Pancreas (tissue), 10 donors: ENCODE measurements around the gene NEDD1. TPM values are rescaled to one million over a fixed set of nuclear protein-coding genes. Genes with fewer than 3 reads are reported as not detected.

Source experiments
- ATAC-seq, 4 donors: fragments of 200-7000 bp; cut with Tn5 transposase; one replicate each; pipeline versions ENCODE4 v1.8.0 to v1.9.1; 2020; ENCODE audit warnings: mild to moderate bottlenecking in 4 of 4, moderate library complexity in 4 of 4
- DNase-seq, 6 donors: peaks; one replicate each; pipeline ENCODE4 v3.0.0-alpha.2; 2020
- FAIRE-seq: peaks from 2 replicates; lab custom pipeline; 2012; peaks lifted over from hg19 to GRCh38; lab: Jason Lieb, UNC
- H3K27ac ChIP-seq, 4 donors: fragments of 200-600 bp; sonication (generic); 1 replicate in 3 of 4; 2 replicates in 1 of 4; pipeline versions ENCODE4 v1.5.0 to v1.8.0; 2020
- H3K27me3 ChIP-seq, 4 donors: fragments of 200-600 bp; one replicate each; pipeline ENCODE4 v1.8.0; 2021
- H3K36me3 ChIP-seq, 3 donors: fragments of 200-600 bp; sonication (generic) in 1 of 3; one replicate each; pipeline versions ENCODE4 v1.5.0 to v1.8.0; 2020 to 2021
- H3K4me1 ChIP-seq, 3 donors: fragments of 200-600 bp; one replicate each; pipeline ENCODE4 v1.8.0; 2021
- H3K4me3 ChIP-seq, 4 donors: fragments of 200-600 bp; sonication (generic) in 2 of 4; one replicate each; pipeline versions ENCODE4 v1.5.0 to v1.8.0; 2020 to 2021
- H3K9me3 ChIP-seq, 4 donors: fragments of 200-600 bp; one replicate each; pipeline ENCODE4 v1.8.0; 2021
- WGBS, 2 donors: extraction: QIAGEN DNeasy Blood & Tissue Kit; methylation state at CpG; one replicate each; pipeline ENCODE4 v1.1.7; 2013; 5-methylcytosine and 5-hydroxymethylcytosine counted together
- intact Hi-C, 3 donors: fragments of 100-400 bp; cut with DNase I; formaldehyde crosslinking; loops; one replicate each; pipeline versions ENCODE4 v1.11.1 to v1.14.2; 2022
- polyA plus RNA-seq, 2 donors: library from polyadenylated mRNA; stranded (reverse); fragments of 200-250 nt; gene quantifications; one replicate each; pipeline ENCODE4 v1.2.3, GENCODE V29; 2013
- total RNA-seq, 6 donors: library from RNA; stranded (reverse); fragmentation: NEBNext Ultra II Directional in 4 of 6; extraction: Animal tissue kit (Norgen Biotek cat#: 25700) in 4 of 6; gene quantifications; one replicate each; pipeline versions ENCODE4 v1.2.1 to v1.2.4, GENCODE V29; 2021 to 2023
- TF ChIP-seq, protein P1 (sequence below), 4 donors: fragments of 200-600 bp; sonication (generic) in 3 of 4; IDR thresholded peaks; one replicate each; pipeline versions ENCODE4 v1.5.0 to v1.8.0; 2021; ENCODE audit warnings: antibody characterized with exemption in 4 of 4
- donor health status: healthy with polysubstance abuse.
- donor health status: DM: no; HTN: no; CAD: no; lungs with moderate emphysema.
- donor health status: DM: no; HTN: no; CAD: no.
- donor health status: control.
- donor health status: control.
- donor health status: Bipolar disorder and iron deficiency.
- donor health status: DM: yes; HTN: yes; CAD: no.
- donor health status: DM: no; HTN: no; CAD: no.
- donor health status: DM: no; HTN: no; CAD: no.
- donor health status: DM: yes; HTN: yes; CAD: no.

NEDD1 gene
- total and polyA plus RNA-seq, 8 donors, result 2.2 to 10.4 (median 7.1) TPM

DNA sequence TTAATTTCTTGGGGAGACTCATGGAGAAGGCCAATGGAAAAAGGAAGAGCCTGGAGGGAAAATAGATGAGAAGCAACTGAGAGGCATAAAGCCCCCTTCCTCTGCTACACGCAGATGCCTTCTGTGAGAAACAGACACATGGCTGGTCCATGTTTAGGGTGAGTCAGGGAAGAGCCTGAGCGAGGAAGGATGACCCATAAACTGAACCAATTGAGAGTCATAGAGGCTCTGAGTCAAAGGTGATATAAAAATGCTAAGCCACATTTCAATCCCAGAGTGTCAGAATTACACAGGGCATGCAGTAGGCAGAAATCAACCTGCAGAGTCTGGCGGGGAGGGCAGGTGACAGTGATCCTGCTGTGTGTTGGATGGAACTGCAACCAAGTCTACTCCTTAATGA lies 30.1 kb upstream of the NEDD1 start:
- Histone ChIP-seq H3K36me3 (no peaks in the 10 kb centered on the region), H3K4me3 (no peak overlapping the region), H3K27me3 (no peaks in the 10 kb centered on the region), H3K9me3 (no peaks in the 10 kb centered on the region), H3K27ac (no peak overlapping the region), H3K4me1 (no peaks in the 10 kb centered on the region)
- intact Hi-C loops, result no loop called here
- DNase-seq (no peak), FAIRE-seq (no peak), ATAC-seq (no peak)
- TF ChIP-seq, protein P1, sequence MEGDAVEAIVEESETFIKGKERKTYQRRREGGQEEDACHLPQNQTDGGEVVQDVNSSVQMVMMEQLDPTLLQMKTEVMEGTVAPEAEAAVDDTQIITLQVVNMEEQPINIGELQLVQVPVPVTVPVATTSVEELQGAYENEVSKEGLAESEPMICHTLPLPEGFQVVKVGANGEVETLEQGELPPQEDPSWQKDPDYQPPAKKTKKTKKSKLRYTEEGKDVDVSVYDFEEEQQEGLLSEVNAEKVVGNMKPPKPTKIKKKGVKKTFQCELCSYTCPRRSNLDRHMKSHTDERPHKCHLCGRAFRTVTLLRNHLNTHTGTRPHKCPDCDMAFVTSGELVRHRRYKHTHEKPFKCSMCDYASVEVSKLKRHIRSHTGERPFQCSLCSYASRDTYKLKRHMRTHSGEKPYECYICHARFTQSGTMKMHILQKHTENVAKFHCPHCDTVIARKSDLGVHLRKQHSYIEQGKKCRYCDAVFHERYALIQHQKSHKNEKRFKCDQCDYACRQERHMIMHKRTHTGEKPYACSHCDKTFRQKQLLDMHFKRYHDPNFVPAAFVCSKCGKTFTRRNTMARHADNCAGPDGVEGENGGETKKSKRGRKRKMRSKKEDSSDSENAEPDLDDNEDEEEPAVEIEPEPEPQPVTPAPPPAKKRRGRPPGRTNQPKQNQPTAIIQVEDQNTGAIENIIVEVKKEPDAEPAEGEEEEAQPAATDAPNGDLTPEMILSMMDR (IDR thresholded peaks at IDR 0.05), result no peak
- 54 to 69% methylated on average over 3 of the region's 3 CpGs for WGBS, 2 donors

DNA sequence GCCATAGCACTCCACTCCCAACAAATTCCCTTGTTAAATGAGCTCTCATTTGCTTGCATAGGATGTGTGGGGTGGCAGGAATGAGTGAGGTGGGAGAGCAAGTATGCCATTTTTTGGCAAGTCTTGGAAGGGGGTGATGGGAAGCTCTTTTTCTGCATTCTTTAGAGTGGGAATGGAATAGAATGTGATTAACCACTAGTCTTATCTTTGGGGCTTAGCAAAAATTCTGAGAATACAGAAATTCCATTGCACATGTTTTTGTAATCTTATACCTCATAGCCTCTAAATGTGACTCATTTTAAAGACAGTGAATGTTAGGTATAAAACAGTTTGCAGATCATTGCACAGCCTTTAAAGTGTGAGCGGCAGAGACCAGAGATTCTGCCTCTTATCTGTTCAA lies 28.4 kb upstream of the NEDD1 start:
- FAIRE-seq, result no peak
- Histone ChIP-seq H3K27ac (no peak overlapping the region), H3K9me3 (no peaks in the 10 kb centered on the region), H3K27me3 (no peaks in the 10 kb centered on the region), H3K36me3 (no peaks in the 10 kb centered on the region), H3K4me3 (no peak overlapping the region), H3K4me1 (no peaks in the 10 kb centered on the region)
- ATAC-seq, result no peak
- DNase-seq, result no peak
- TF ChIP-seq, protein P1 (IDR thresholded peaks at IDR 0.05), result no peak
- intact Hi-C loops, result no loop called here
- WGBS, 2 donors, result 53 to 75% methylated on average over 1 of the region's 1 CpG

DNA sequence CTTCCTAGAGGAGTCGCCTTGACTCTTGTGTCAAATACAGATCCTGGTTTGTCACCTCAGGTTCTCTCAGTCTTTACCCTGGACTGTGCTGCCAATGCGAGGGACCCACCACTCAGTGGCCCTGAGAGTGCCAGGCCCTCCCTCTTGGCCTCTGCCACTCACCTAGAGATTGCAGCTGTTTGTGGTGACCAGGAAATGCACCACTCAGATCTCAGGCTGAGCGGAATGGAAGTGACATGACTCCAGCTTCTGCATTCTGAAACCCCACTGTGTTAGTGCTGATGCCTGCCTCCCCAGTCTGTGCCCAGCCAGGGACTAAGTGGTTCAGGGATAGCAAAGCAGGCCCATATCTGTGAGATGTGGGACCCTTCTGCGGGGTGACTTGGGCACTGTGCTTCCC lies 27.8 kb upstream of the NEDD1 start:
- DNase-seq (no peak), FAIRE-seq (no peak), ATAC-seq (no peak)
- Histone ChIP-seq H3K27ac (no peak overlapping the region), H3K9me3 (no peaks in the 10 kb centered on the region), H3K36me3 (no peaks in the 10 kb centered on the region), H3K27me3 (no peaks in the 10 kb centered on the region), H3K4me3 (no peak overlapping the region), H3K4me1 (no peaks in the 10 kb centered on the region)
- WGBS, 2 donors, result 63 to 67% methylated on average over 4 of the region's 4 CpGs
- intact Hi-C loops, result no loop called here
- TF ChIP-seq, protein P1 (IDR thresholded peaks at IDR 0.05), result no peak

DNA sequence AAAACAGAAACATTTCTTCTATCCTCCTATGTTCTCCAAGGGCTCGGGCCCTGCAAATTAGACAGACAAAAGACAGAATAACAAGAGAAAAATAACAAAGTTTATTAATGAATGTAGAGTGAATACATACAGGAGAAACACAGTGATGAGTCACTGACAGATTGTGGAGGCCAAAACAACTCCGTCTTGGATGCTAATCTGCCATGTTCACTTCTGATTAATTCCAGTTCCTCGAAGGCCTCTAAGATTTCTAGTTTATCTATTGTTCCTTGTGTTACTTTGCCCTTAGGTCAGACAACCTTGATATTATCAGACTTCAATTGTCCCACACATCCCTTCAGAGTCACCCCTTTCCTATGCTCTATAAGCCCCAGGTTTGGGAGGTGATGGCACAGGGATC lies 26.8 kb upstream of the NEDD1 start:
- TF ChIP-seq, protein P1 (IDR thresholded peaks at IDR 0.05), result no peak
- no peak overlapping the region for H3K4me3 ChIP-seq
- no peaks in the 10 kb centered on the region for H3K36me3 ChIP-seq
- FAIRE-seq (no peak), DNase-seq (no peak), ATAC-seq (no peak)
- WGBS, 2 donors, result 70 to 83% methylated on average over 3 of the region's 3 CpGs
- no peak overlapping the region for H3K27ac ChIP-seq
- H3K9me3 ChIP-seq, result no peaks in the 10 kb centered on the region
- H3K27me3 ChIP-seq, result no peaks in the 10 kb centered on the region
- no peaks in the 10 kb centered on the region for H3K4me1 ChIP-seq
- intact Hi-C loops, result no loop called here

GRCh38 chr12:96881608-96882007 lies 25.4 kb upstream of the NEDD1 start:
- intact Hi-C loops, result no loop called here
- Histone ChIP-seq H3K9me3 (no peaks in the 10 kb centered on the region), H3K27ac (no peak overlapping the region), H3K4me3 (no peak overlapping the region), H3K27me3 (no peaks in the 10 kb centered on the region), H3K36me3 (no peaks in the 10 kb centered on the region), H3K4me1 (no peaks in the 10 kb centered on the region)
- FAIRE-seq (no peak), ATAC-seq (no peak), DNase-seq (no peak)
- TF ChIP-seq, protein P1 (IDR thresholded peaks at IDR 0.05), result no peak
